Memory B cell (primary cell): Measurements from ENCODE around the gene SSU72.

ENCODE experiments used
- ATAC-seq: fragments of 150-1000 bp; cut with Tn5 transposase; 2 replicates; pipeline ENCODE4 v1.10.0; 2021; ENCODE audit warnings: low read depth, mild to moderate bottlenecking, moderate library complexity
- DNase-seq, 2 donors: peaks; one replicate each; pipeline ENCODE4 v3.0.0; 2022; ENCODE audit warnings: low spot score in 2 of 2
- H3K27ac Mint-ChIP-seq: one replicate; pipeline ENCODE4 v1.8.0; 2022; ENCODE audit warnings: mild to moderate bottlenecking, moderate library complexity, mixed read lengths
- H3K27me3 Mint-ChIP-seq: one replicate; pipeline ENCODE4 v1.8.0; 2022; ENCODE audit warnings: mixed read lengths
- H3K36me3 Mint-ChIP-seq: one replicate; pipeline ENCODE4 v1.8.0; 2022; ENCODE audit warnings: mild to moderate bottlenecking, mixed read lengths
- H3K4me1 Mint-ChIP-seq: one replicate; pipeline ENCODE4 v1.8.0; 2022; ENCODE audit warnings: mixed read lengths
- H3K4me3 Mint-ChIP-seq: one replicate; pipeline ENCODE4 v1.8.0; 2022; ENCODE audit warnings: mild to moderate bottlenecking, moderate library complexity, mixed read lengths
- H3K9me3 Mint-ChIP-seq: one replicate; pipeline ENCODE4 v1.8.0; 2022; ENCODE audit warnings: mixed read lengths

SSU72 gene

GRCh38 chr1:1551524-1552262, 23.0 kb downstream of the SSU72 start:
- DNase-seq (no peak), ATAC-seq (no peak)
- Mint-ChIP-seq H3K36me3 (no peaks in the 10 kb centered on the region), H3K4me1 (peaks cover 2% of the 10 kb centered on the region), H3K27me3 (no peaks in the 10 kb centered on the region), H3K4me3 (no peak overlapping the region), H3K27ac (no peak overlapping the region), H3K9me3 (no peaks in the 10 kb centered on the region)

- Mint-ChIP-seq H3K4me3 (no peak overlapping the region), H3K4me1 (peaks cover 2% of the 10 kb centered on the region), H3K27me3 (no peaks in the 10 kb centered on the region), H3K27ac (no peak overlapping the region), H3K9me3 (no peaks in the 10 kb centered on the region), H3K36me3 (no peaks in the 10 kb centered on the region)
- ATAC-seq (no peak), DNase-seq (no peak)
Observed at GRCh38 chr1:1550591-1551432, 23.9 kb downstream of the SSU72 start.

GRCh38 chr1:1550087-1550486, 24.6 kb downstream of the SSU72 start:
- H3K27me3 Mint-ChIP-seq, result no peaks in the 10 kb centered on the region
- no peak overlapping the region for H3K27ac Mint-ChIP-seq
- no peaks in the 10 kb centered on the region for H3K36me3 Mint-ChIP-seq
- ATAC-seq (no peak), DNase-seq (no peak)
- no peak overlapping the region for H3K4me3 Mint-ChIP-seq
- no peaks in the 10 kb centered on the region for H3K4me1 Mint-ChIP-seq
- H3K9me3 Mint-ChIP-seq, result no peaks in the 10 kb centered on the region

- ATAC-seq (no peak), DNase-seq (no peak)
- Mint-ChIP-seq H3K27ac (no peak overlapping the region), H3K9me3 (no peaks in the 10 kb centered on the region), H3K4me1 (no peaks in the 10 kb centered on the region), H3K4me3 (no peak overlapping the region), H3K27me3 (no peaks in the 10 kb centered on the region), H3K36me3 (peaks cover 1% of the 10 kb centered on the region)
Observed at GRCh38 chr1:1548591-1548990, 26.1 kb downstream of the SSU72 start.

- DNase-seq (no peak), ATAC-seq (no peak)
- H3K27me3 Mint-ChIP-seq, result no peaks in the 10 kb centered on the region
- peak overlapping the region; percentile 13 for H3K27ac Mint-ChIP-seq
- no peaks in the 10 kb centered on the region for H3K4me1 Mint-ChIP-seq
- H3K9me3 Mint-ChIP-seq, result no peaks in the 10 kb centered on the region
- H3K36me3 Mint-ChIP-seq, result peaks cover 3% of the 10 kb centered on the region
- no peak overlapping the region for H3K4me3 Mint-ChIP-seq
Observed at GRCh38 chr1:1547476-1547875, 27.2 kb downstream of the SSU72 start.

DNA sequence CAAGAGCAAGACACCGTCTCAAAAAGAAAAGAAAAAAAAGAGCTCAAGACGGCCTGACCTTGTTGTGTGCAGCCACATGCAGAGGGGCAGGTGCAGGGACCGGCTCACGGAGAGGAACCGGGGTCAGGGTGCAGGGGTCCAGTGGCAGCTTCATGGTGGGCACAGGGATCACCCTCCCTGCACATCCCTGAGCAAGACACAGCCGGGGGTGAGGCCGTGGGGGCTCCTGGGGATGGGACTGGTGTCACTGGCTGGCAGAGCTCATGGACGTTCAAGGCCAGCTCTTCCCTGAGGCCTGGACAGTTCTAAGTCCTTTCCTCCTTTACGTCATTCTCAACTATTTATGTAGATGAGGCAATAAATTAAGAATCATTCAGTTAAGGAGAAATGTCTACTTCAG, 27.7 kb downstream of the SSU72 start:
- Mint-ChIP-seq H3K4me1 (no peaks in the 10 kb centered on the region), H3K4me3 (no peak overlapping the region), H3K9me3 (no peaks in the 10 kb centered on the region), H3K27ac (no peak overlapping the region), H3K36me3 (peaks cover 4% of the 10 kb centered on the region), H3K27me3 (no peaks in the 10 kb centered on the region)
- ATAC-seq, result no peak
- no peak for DNase-seq

DNA sequence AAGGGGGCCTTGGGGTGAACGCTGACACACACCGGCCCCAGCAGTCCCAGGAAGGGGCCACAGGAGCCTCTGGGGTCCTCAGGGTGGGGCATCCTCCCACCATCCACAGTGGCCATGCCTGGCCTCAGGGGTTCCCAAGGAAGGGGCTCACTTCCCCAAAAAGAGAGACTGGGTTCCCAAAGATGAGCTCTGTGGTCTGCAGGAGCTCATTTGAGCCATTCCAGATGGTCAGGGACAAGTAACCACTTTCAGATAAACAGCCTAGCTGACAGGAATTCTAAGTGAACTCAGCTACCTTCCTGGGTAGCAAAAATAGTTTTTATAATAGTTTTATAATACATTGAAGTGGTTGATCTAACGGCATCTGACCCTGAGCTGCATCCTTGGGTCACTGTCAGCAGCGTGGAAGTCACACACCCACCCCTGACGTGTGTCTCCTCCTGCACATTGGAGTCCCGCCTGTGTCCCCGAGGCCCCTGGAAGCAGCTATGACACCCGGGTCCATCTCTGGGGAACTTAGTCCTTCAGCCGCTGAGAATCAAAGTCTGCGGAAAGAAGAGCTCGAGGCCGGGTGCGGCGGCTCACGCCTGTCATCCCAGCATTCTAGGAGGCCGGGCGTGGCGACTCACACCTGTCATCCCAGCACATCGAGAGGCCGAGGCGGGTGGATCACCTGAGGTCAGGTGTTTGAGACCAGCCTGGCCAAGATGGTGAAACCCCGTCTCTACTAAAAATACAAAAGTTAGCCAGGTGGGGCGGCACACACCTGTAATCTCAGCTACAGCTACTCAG, 28.5 kb downstream of the SSU72 start:
- H3K4me1 Mint-ChIP-seq, result no peaks in the 10 kb centered on the region

DNA sequence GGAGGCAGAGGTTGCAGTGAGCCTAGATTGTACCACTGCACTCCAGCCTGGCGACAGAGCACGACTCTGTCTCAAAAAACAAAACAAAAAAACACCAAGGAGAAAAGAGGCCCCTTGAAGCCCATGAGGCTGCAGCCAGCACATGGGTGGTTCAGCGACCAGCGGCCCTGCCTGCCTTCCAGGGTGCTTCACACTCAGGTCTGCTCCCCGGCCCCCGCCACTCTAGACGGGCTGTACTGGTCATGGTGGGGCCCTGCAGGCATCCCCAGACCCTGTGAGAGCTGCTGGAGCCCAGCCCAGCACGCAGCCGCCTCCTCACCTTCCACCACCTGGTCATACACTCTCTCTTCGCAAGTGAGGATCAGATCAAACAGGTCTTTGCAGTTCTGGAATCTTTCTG, 30.1 kb downstream of the SSU72 start:
- no peaks in the 10 kb centered on the region for H3K27me3 Mint-ChIP-seq
- H3K4me1 Mint-ChIP-seq, result peaks cover 1% of the 10 kb centered on the region
- no peak for ATAC-seq
- H3K4me3 Mint-ChIP-seq, result no peak overlapping the region
- no peak overlapping the region for H3K27ac Mint-ChIP-seq
- H3K9me3 Mint-ChIP-seq, result no peaks in the 10 kb centered on the region
- H3K36me3 Mint-ChIP-seq, result peaks cover 5% of the 10 kb centered on the region
- DNase-seq, result no peak

More for the DNA sequence above, 28.5 kb downstream of the SSU72 start:
- Mint-ChIP-seq H3K36me3 (peaks cover 5% of the 10 kb centered on the region), H3K4me3 (no peak overlapping the region), H3K9me3 (no peaks in the 10 kb centered on the region), H3K27me3 (no peaks in the 10 kb centered on the region), H3K27ac (no peak overlapping the region)
- ATAC-seq (no peak), DNase-seq (no peak)

DNA sequence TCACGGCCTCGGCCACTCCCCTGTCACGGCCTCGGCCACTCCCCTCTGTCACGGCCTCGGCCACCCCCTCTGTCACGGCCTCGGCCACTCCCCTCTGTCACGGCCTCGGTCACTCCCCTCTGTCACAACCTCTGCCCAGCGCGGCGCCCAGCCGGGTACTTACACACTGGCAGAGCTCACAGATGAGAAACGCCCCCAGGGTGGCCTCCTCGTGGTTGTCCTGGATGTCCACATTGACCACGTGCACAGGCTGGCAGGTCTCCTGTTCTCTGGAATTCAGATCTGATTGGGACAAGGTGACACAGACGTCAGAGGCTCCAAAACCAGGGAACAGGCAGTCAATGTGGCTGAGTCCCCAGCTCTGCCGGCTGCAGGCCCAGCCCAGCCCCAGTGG, 31.0 kb downstream of the SSU72 start:
- H3K27me3 Mint-ChIP-seq, result peaks cover 2% of the 10 kb centered on the region
- no peak for DNase-seq
- H3K4me3 Mint-ChIP-seq, result no peak overlapping the region
- peaks cover 5% of the 10 kb centered on the region for H3K36me3 Mint-ChIP-seq
- no peaks in the 10 kb centered on the region for H3K9me3 Mint-ChIP-seq
- no peak overlapping the region for H3K27ac Mint-ChIP-seq
- peaks cover 4% of the 10 kb centered on the region for H3K4me1 Mint-ChIP-seq
- ATAC-seq, result no peak

GRCh38 chr1:1542766-1543705, 31.6 kb downstream of the SSU72 start:
- H3K27ac Mint-ChIP-seq, result no peak overlapping the region
- no peaks in the 10 kb centered on the region for H3K9me3 Mint-ChIP-seq
- H3K27me3 Mint-ChIP-seq, result peaks cover 4% of the 10 kb centered on the region
- DNase-seq (no peak), ATAC-seq (no peak)
- no peak overlapping the region for H3K4me3 Mint-ChIP-seq
- peaks cover 5% of the 10 kb centered on the region for H3K36me3 Mint-ChIP-seq
- peaks cover 5% of the 10 kb centered on the region for H3K4me1 Mint-ChIP-seq

DNA sequence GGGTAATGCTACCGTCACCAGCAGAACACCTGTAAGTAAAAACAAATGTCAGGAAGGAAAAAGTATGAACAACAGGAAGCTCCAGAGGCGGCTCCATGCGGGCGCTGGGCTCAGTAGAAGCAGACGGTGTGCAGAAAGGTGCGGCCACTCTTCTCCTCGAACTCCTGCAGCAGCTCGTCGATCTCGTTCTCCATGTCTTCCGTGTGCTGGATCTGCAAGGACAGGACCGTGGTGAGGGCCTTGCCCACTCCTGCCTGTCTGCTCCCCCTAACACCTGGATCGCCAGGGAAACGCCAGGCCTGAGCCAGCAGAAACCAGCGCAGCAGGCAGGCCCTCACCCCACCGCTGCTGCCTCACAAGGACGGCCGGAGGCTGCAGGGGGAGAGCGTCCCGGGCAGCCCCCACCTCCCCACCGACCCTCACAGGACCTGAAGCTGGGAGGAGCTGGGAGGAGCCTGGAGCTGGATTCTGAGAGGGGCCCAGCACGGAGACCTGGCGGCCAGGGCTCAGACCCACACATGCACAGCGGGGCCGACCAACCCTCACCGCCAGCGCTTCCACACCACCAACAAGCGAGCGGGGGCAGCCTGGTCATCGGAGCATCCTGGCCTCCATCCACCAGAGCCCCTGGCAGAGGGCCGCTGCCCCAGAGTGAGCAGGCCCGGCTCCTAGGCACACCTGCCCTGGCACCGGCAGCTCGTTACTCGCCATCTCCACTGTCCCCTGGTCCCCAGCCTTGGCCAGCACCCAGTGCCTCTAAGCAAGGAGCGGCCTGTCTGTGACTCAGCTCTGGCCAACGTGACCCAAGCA, 32.5 kb downstream of the SSU72 start:
- no peak for DNase-seq
- H3K27ac Mint-ChIP-seq, result no peak overlapping the region
- peaks cover 5% of the 10 kb centered on the region for H3K4me1 Mint-ChIP-seq
- no peak for ATAC-seq
- peak overlapping the region; percentile 59 for H3K4me3 Mint-ChIP-seq
- H3K27me3 Mint-ChIP-seq, result peaks cover 4% of the 10 kb centered on the region
- H3K36me3 Mint-ChIP-seq, result peaks cover 5% of the 10 kb centered on the region
- no peaks in the 10 kb centered on the region for H3K9me3 Mint-ChIP-seq

- peaks cover 5% of the 10 kb centered on the region for H3K36me3 Mint-ChIP-seq
- DNase-seq (no peak), ATAC-seq (no peak)
- H3K27me3 Mint-ChIP-seq, result peaks cover 4% of the 10 kb centered on the region
- peak overlapping the region; percentile 46 for H3K4me3 Mint-ChIP-seq
- H3K4me1 Mint-ChIP-seq, result peaks cover 5% of the 10 kb centered on the region
- no peaks in the 10 kb centered on the region for H3K9me3 Mint-ChIP-seq
- H3K27ac Mint-ChIP-seq, result no peak overlapping the region
Observed at GRCh38 chr1:1540818-1541628, 33.6 kb downstream of the SSU72 start.
